Adrenal gland (tissue), 12 donors: ENCODE measurements around the gene H2BK1. TPM values are rescaled to one million over a fixed set of nuclear protein-coding genes. Genes with fewer than 3 reads are reported as not detected.
A peak's percentile ranks its signal among the peaks of the same experiment; 100 is the strongest.

Experiments
- DNase-seq, 7 donors: peaks; one replicate each; pipeline ENCODE4 v3.0.0-alpha.2; 2019 to 2020
- H3K27ac ChIP-seq, 5 donors: fragments of 200-600 bp; sonication (generic) in 4 of 5; 1 replicate in 3 of 5; 2 replicates in 2 of 5; pipeline versions ENCODE4 v1.5.1 to v1.8.0; 2016 to 2020; ENCODE audit warnings: mild to moderate bottlenecking in 1 of 5
- H3K27me3 ChIP-seq: fragments of 200-600 bp; 2 replicates; pipeline ENCODE4 v1.8.0; 2021
- H3K36me3 ChIP-seq, 2 donors: fragments of 200-600 bp; replicated peaks in 1 of 2; 1 replicate in 1 of 2; 2 replicates in 1 of 2; pipeline versions ENCODE4 v1.5.1 to v1.8.0; 2018 to 2022
- H3K4me1 ChIP-seq, 2 donors: fragments of 200-600 bp; replicated peaks in 1 of 2; 1 replicate in 1 of 2; 2 replicates in 1 of 2; pipeline versions ENCODE4 v1.5.1 to v1.8.0; 2018 to 2021
- H3K4me3 ChIP-seq, 4 donors: fragments of 200-600 bp; sonication (generic) in 3 of 4; one replicate each; pipeline ENCODE4 v1.5.1; 2016 to 2018
- H3K9me3 ChIP-seq, 3 donors: fragments of 200-600 bp; sonication (generic) in 1 of 3; replicated peaks in 1 of 3; 1 replicate in 2 of 3; 2 replicates in 1 of 3; pipeline versions ENCODE4 v1.5.1 to v1.8.0; 2016 to 2021
- CTCF ChIP-seq, 6 experiments: fragments of 450-650 bp in 4 of 6; fragments of 200-600 bp in 2 of 6; sonication (generic) in 1 of 6; IDR thresholded peaks; 1 replicate in 5 of 6; 2 replicates in 1 of 6; pipeline versions ENCODE4 v1.5.1 to v1.8.0; 2016 to 2021; ENCODE audit warnings: antibody characterized with exemption in 6 of 6, mild to moderate bottlenecking in 2 of 6, moderate library complexity in 1 of 6
- POLR2A ChIP-seq, 2 donors: fragments of 450-650 bp; IDR thresholded peaks; one replicate each; pipeline ENCODE4 v1.6.1; 2017; ENCODE audit warnings: antibody characterized with exemption in 2 of 2, mild to moderate bottlenecking in 2 of 2, moderate library complexity in 1 of 2
- WGBS, 4 donors: extraction: QIAGEN DNeasy Blood & Tissue Kit in 2 of 4; methylation state at CpG; one replicate each; pipeline versions ENCODE4 v1.1.5 to v1.1.7; 2013 to 2017; 5-methylcytosine and 5-hydroxymethylcytosine counted together
- intact Hi-C, 2 donors: fragments of 100-400 bp; cut with DNase I; formaldehyde crosslinking; loops; one replicate each; pipeline versions ENCODE4 v1.14.1 to v1.15.0; 2022 to 2023
- polyA plus RNA-seq, 3 donors: library from polyadenylated mRNA; stranded (reverse); fragments of 200-250 nt in 2 of 3; fragments of 350-450 nt in 1 of 3; fragmentation: Illumina TruSeq in 1 of 3; extraction: RNeasy Lipid Tissue Mini Kit (QIAGEN cat#74804) in 1 of 3; gene quantifications; one replicate each; pipeline ENCODE4 v1.2.3, GENCODE V29; 2013 to 2014
- total RNA-seq, 9 donors: library from RNA; depleted of rRNA in 4 of 9; stranded (reverse); fragments of >200 nt in 4 of 9; fragments of 120-200 nt in 1 of 9; fragmentation: NEBNext Ultra II Directional in 1 of 9; extraction: Animal tissue kit (Norgen Biotek cat#: 25700) in 1 of 9; gene quantifications; one replicate each; pipeline versions ENCODE4 v1.1.0 to v1.2.4, GENCODE V29; 2013 to 2023
- donor health status: healthy with polysubstance abuse.
- donor health status: Bipolar disorder and iron deficiency.
- donor health status: DM: yes; HTN: yes; CAD: no.
- donor health status: DM: no; HTN: no; CAD: no.
- donor health status: DM: no; HTN: no; CAD: no.
- donor health status: DM: yes; HTN: yes; CAD: no.

H2BK1 gene
- total and polyA plus RNA-seq, 12 donors, result not detected

GRCh38 chr7:151205730-151206129 lies 4.6 kb downstream of the H2BK1 start:
- H3K9me3 ChIP-seq, result no peaks in the 10 kb centered on the region
- 70 to 84% (median 74%) methylated on average over 5 to 6 of the region's 6 CpGs for WGBS, 4 donors
- H3K27me3 ChIP-seq, result no peaks in the 10 kb centered on the region
- no peak overlapping the region for H3K27ac ChIP-seq
- no peak for DNase-seq
- intact Hi-C loops, result no loop called here
- no peak overlapping the region for H3K4me3 ChIP-seq
- H3K36me3 ChIP-seq, result no peaks in the 10 kb centered on the region
- TF ChIP-seq CTCF (IDR thresholded peaks at IDR 0.05) (no peak), POLR2A (IDR thresholded peaks at IDR 0.05) (no peak)
- no peaks in the 10 kb centered on the region for H3K4me1 ChIP-seq

- H3K27me3 ChIP-seq, result no peaks in the 10 kb centered on the region
- H3K4me3 ChIP-seq, result no peak overlapping the region
- H3K36me3 ChIP-seq, result no peaks in the 10 kb centered on the region
- no peak overlapping the region for H3K27ac ChIP-seq
- WGBS, 4 donors, result 63 to 83% (median 73%) methylated on average over 19 to 48 of the region's 48 CpGs
- TF ChIP-seq CTCF (IDR thresholded peaks at IDR 0.05), result peak in 1 of 6 experiments; percentile 3
- TF ChIP-seq POLR2A (IDR thresholded peaks at IDR 0.05), result no peak
- no peak for DNase-seq
- intact Hi-C loops, result no loop called here
- no peaks in the 10 kb centered on the region for H3K9me3 ChIP-seq
- no peaks in the 10 kb centered on the region for H3K4me1 ChIP-seq
Observed at GRCh38 chr7:151204383-151205032, 5.8 kb downstream of the H2BK1 start.

- Histone ChIP-seq H3K9me3 (no peaks in the 10 kb centered on the region), H3K27ac (no peak overlapping the region), H3K27me3 (no peaks in the 10 kb centered on the region), H3K36me3 (no peaks in the 10 kb centered on the region), H3K4me3 (no peak overlapping the region), H3K4me1 (no peaks in the 10 kb centered on the region)
- no peak for DNase-seq
- TF ChIP-seq POLR2A (IDR thresholded peaks at IDR 0.05), result no peak
- no peak for TF ChIP-seq CTCF (IDR thresholded peaks at IDR 0.05)
- intact Hi-C loops, result no loop called here
- 86 to 94% (median 89%) methylated on average over 7 to 9 of the region's 9 CpGs for WGBS, 4 donors
Observed at GRCh38 chr7:151202836-151203235, 7.5 kb downstream of the H2BK1 start.

- Histone ChIP-seq H3K4me3 (no peak overlapping the region), H3K9me3 (no peaks in the 10 kb centered on the region), H3K4me1 (no peaks in the 10 kb centered on the region), H3K36me3 (no peaks in the 10 kb centered on the region), H3K27me3 (no peaks in the 10 kb centered on the region), H3K27ac (no peak overlapping the region)
- TF ChIP-seq POLR2A (IDR thresholded peaks at IDR 0.05) (no peak), CTCF (IDR thresholded peaks at IDR 0.05) (no peak)
- WGBS, 4 donors, result 75 to 95% (median 84%) methylated on average over 4 of the region's 4 CpGs
- intact Hi-C loops, result no loop called here
- no peak for DNase-seq
Observed at GRCh38 chr7:151201751-151202150, 8.5 kb downstream of the H2BK1 start.
